Psoas muscle (tissue), 8 donors: ENCODE data around the gene TDRD9. TPM values are rescaled to one million over a fixed set of nuclear protein-coding genes. Genes with fewer than 3 reads are reported as not detected.

Source experiments
- ATAC-seq, 4 donors: fragments of 200-7000 bp; cut with Tn5 transposase; one replicate each; pipeline ENCODE4 v1.9.1; 2020; ENCODE audit warnings: moderate library complexity in 3 of 4, mild to moderate bottlenecking in 2 of 4
- DNase-seq, 2 donors: peaks; one replicate each; pipeline ENCODE4 v3.0.0-alpha.2; 2020
- H3K27ac ChIP-seq: fragments of 200-600 bp; one replicate; pipeline ENCODE4 v1.8.0; 2022
- H3K27me3 ChIP-seq, 3 donors: fragments of 200-600 bp in 1 of 3; one replicate each; pipeline versions ENCODE4 v1.6.1 to v1.8.0; 2013 to 2022; ENCODE audit warnings: low read length in 2 of 3, mild to moderate bottlenecking in 2 of 3, moderate library complexity in 1 of 3; ENCODE audit not compliant: insufficient read depth in 3 of 3
- H3K36me3 ChIP-seq, 2 donors: fragments of 200-600 bp in 1 of 2; one replicate each; pipeline versions ENCODE4 v1.6.1 to v1.8.0; 2013 to 2022; ENCODE audit warnings: low read depth in 1 of 2, mild to moderate bottlenecking in 1 of 2, moderate library complexity in 1 of 2; ENCODE audit not compliant: insufficient read depth in 1 of 2
- H3K4me1 ChIP-seq: fragments of 200-600 bp; one replicate; pipeline ENCODE4 v1.8.0; 2022
- H3K4me3 ChIP-seq: fragments of 200-600 bp; one replicate; pipeline ENCODE4 v1.8.0; 2022; ENCODE audit warnings: mild to moderate bottlenecking
- H3K9me3 ChIP-seq: fragments of 200-600 bp; one replicate; pipeline ENCODE4 v1.8.0; 2022
- CTCF ChIP-seq: fragments of 200-600 bp; IDR thresholded peaks from one replicate; pipeline ENCODE4 v1.8.0; 2022; ENCODE audit warnings: antibody characterized with exemption
- WGBS, 3 donors: extraction: QIAGEN DNeasy Blood & Tissue Kit; methylation state at CpG; one replicate each; pipeline versions ENCODE4 v1.1.6 to v1.1.7; 2013; 5-methylcytosine and 5-hydroxymethylcytosine counted together
- intact Hi-C, 2 donors: fragments of 100-400 bp; cut with DNase I; formaldehyde crosslinking; loops; one replicate each; pipeline versions ENCODE4 v1.11.0 to v1.14.2; 2022
- polyA plus RNA-seq, 3 donors: library from polyadenylated mRNA; stranded (reverse); fragments of 200-250 nt; gene quantifications; one replicate each; pipeline ENCODE4 v1.2.3, GENCODE V29; 2013
- total RNA-seq, 4 donors: library from RNA; stranded (reverse); fragmentation: NEBNext Ultra II Directional in 2 of 4; extraction: Animal tissue kit (Norgen Biotek cat#: 25700) in 2 of 4; gene quantifications; one replicate each; pipeline versions ENCODE4 v1.2.1 to v1.2.4, GENCODE V29; 2021 to 2023
- donor health status: healthy with polysubstance abuse.
- donor health status: DM: no; HTN: no; CAD: no; lungs with moderate emphysema.
- donor health status: Bipolar disorder and iron deficiency.
- donor health status: healthy.
- donor health status: DM: yes; HTN: yes; CAD: no.
- donor health status: DM: no; HTN: no; CAD: no.
- donor health status: DM: no; HTN: no; CAD: no.
- donor health status: DM: yes; HTN: yes; CAD: no.

Gene TDRD9
- total and polyA plus RNA-seq, 7 donors = 0.13 to 1.3 (median 0.31) TPM

GRCh38 chr14:103927566-103927965, 690 bp upstream of the TDRD9 start:
- 88 to 91% (median 88%) methylated on average over 18 of the region's 18 CpGs for WGBS, 3 donors
- H3K4me3 ChIP-seq = no peak overlapping the region
- peaks cover 0 to 31% (median 5%) of the 10 kb centered on the region in 3 donors for H3K27me3 ChIP-seq
- ATAC-seq = no peak
- no peak for DNase-seq
- no peaks in the 10 kb centered on the region for H3K4me1 ChIP-seq
- intact Hi-C loops = no loop called here
- no peaks in the 10 kb centered on the region for H3K36me3 ChIP-seq
- no peaks in the 10 kb centered on the region for H3K9me3 ChIP-seq
- no peak for TF ChIP-seq CTCF
- no peak overlapping the region for H3K27ac ChIP-seq

GRCh38 chr14:103930051-103930604, 1.9 kb downstream of the TDRD9 start:
- intact Hi-C loops = no loop called here
- H3K4me1 ChIP-seq = no peaks in the 10 kb centered on the region
- DNase-seq = no peak
- H3K27ac ChIP-seq = no peak overlapping the region
- no peak for ATAC-seq
- no peak overlapping the region for H3K4me3 ChIP-seq
- 85 to 90% (median 89%) methylated on average over 14 of the region's 14 CpGs for WGBS, 3 donors
- H3K9me3 ChIP-seq = no peaks in the 10 kb centered on the region
- H3K36me3 ChIP-seq = no peaks in the 10 kb centered on the region
- no peak for TF ChIP-seq CTCF
- peaks cover 0 to 18% (median 5%) of the 10 kb centered on the region in 3 donors for H3K27me3 ChIP-seq

- TF ChIP-seq CTCF = no peak
- ATAC-seq (no peak), DNase-seq (no peak)
- WGBS, 3 donors = 75 to 81% (median 76%) methylated on average over 3 of the region's 3 CpGs
- H3K27me3 ChIP-seq = peaks cover 0 to 18% (median 5%) of the 10 kb centered on the region in 3 donors
- no peaks in the 10 kb centered on the region for H3K4me1 ChIP-seq
- no peak overlapping the region for H3K27ac ChIP-seq
- no peaks in the 10 kb centered on the region for H3K9me3 ChIP-seq
- H3K4me3 ChIP-seq = no peak overlapping the region
- H3K36me3 ChIP-seq = no peaks in the 10 kb centered on the region
- intact Hi-C loops = no loop called here
Observed at GRCh38 chr14:103931422-103931821, 3.2 kb downstream of the TDRD9 start.

- no peak overlapping the region for H3K27ac ChIP-seq
- WGBS, 3 donors = 78 to 81% (median 79%) methylated on average over 11 of the region's 11 CpGs
- no peak for ATAC-seq
Observed at GRCh38 chr14:103932791-103933490, 4.7 kb downstream of the TDRD9 start.

More at GRCh38 chr14:103932791-103933490, 4.7 kb downstream of the TDRD9 start:
- peaks cover 0 to 9% (median 2%) of the 10 kb centered on the region in 3 donors for H3K27me3 ChIP-seq
- H3K4me1 ChIP-seq = no peaks in the 10 kb centered on the region
- no peak for TF ChIP-seq CTCF
- H3K36me3 ChIP-seq = no peaks in the 10 kb centered on the region
- H3K9me3 ChIP-seq = no peaks in the 10 kb centered on the region
- no peak for DNase-seq
- intact Hi-C loops = no loop called here
- H3K4me3 ChIP-seq = no peak overlapping the region
